GM21515 (cell line): ENCODE results near the gene CDH26.
"Not testable (repeated sequence)": the region's sequence is repeated elsewhere in the genome, so short reads cannot be mapped to it uniquely, and the experiment has no call there.

Experiments used
- ATAC-seq: cut with Tn5 transposase; IDR thresholded peaks from one replicate; pipeline ENCODE4 v1.9.1; 2021; ENCODE audit not compliant: unreplicated experiment

CDH26 gene

DNA sequence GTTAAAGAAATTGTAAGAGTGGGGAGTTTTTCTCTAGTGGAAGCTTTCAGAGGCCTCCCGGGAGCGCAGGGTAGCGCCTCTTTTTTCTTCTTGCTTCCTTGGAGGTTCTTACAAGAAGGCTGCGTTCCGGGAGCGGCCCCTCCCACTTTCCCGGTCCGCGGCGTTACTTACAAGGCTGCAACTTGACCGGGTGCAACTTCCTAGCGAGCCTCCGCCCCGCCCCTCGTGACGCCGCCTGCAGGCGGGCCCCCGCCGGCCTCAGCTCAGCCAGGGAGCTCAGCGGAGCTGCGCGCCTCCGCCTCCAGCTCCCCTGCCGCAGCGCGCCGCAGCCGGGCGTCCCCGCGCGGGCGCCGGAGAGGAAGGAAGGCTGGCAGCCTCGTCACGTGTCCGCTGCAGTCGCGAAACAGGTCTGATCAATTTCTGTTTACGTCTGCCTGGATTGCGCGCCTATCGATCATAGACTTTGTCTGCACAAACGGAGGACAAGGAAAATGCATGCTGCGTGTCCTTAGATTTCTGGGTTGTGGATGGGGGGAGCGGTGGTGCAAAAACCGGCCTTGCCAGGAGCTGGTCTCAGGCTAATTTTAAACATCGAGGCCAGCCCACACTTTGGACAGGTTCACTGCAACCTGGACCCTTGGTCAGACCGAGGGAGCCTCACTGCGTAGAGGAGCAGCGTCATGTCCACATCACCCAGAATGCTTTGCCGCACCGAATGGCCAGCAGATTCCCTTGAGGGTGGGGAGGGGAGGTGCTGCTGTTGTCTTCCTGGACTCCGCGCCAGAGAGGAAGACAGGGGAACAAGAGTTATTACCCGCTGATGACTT lies 17.9 kb upstream of the CDH26 start, which contains the start of the genes FAM217B and PPP1R3D:
Gene FAM217B (plus strand): TSS at position 261 of the 827 bp plus-strand sequence. CDS start 3,555 bp downstream, outside the sequence.
Gene PPP1R3D (minus strand): TSS at position 177 of the 827 bp plus-strand sequence. CDS start 374 bp downstream, outside the sequence.
- peak; percentile 89 for ATAC-seq

GRCh38 chr20:59940956-59941294 lies 17.3 kb upstream of the CDH26 start:
- ATAC-seq: peak; percentile 14

GRCh38 chr20:59942245-59942644 lies 16.0 kb upstream of the CDH26 start:
- ATAC-seq: no peak

DNA sequence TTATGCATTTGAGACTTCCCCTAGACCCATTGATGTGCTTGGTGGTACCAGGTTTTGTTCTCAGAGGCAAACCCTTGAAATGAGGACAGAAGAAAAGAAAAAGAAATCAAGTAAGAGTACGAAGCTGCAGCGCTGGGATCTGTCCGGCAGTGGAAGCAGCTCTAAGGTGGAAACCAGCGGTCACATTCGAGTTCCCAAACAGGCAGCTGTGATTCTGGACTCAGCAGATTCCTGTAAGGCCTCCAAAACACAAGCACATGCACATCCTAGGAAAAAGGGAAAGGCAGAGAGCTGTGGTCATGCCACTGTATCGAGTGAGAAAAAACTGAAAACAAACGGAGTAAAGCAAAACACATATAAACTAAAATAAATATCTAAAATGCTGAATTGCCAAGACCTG lies 13.5 kb upstream of the CDH26 start:
- ATAC-seq: no peak

GRCh38 chr20:59945175-59945574 lies 13.0 kb upstream of the CDH26 start:
- ATAC-seq: no peak

- no peak for ATAC-seq
Measured at GRCh38 chr20:59945731-59946130, 12.5 kb upstream of the CDH26 start.

- ATAC-seq: no peak
Measured at GRCh38 chr20:59947376-59947775, 10.8 kb upstream of the CDH26 start.

GRCh38 chr20:59948212-59948611 lies 10.0 kb upstream of the CDH26 start:
- ATAC-seq: no peak

DNA sequence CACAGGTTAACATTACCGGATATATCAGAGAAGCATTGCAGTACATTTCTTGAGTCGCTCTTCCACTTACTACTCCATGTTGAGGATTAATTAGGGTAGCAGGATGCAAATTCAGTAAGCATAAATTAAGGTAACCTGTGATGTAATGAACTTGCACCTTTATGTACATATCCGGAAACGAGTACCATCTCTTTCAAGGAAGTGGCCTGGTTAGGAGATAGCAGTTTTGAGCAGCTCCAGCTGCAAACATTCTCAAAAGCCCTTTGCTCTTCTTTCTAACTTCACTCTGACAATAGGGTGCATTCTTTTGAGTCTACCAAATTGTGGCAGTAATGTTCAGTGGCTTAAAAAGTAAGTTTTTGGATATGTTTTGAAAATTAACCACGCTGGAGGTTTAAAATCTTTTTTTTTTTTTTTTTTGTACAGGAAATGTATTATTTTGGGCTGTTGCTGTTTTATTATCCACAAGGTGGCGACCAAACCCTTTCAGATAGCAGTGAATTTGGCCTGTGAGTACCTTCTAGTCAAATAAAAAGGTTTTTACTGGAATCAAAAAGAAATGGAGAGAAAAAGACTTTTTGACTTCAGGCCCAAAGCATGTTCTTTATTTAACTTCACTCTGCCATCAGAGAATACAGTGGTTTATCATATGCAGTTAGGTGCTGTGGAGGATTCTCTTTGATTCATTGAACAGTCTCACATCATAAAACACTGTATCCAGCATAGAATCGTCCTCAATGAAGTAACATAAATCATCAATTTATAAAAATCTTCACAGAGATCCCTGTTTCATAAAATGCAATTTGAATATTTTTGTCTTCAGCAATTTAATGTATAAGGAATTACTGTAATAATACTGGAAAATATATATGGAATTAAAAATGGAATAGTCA lies 9.1 kb upstream of the CDH26 start:
- no peak for ATAC-seq

DNA sequence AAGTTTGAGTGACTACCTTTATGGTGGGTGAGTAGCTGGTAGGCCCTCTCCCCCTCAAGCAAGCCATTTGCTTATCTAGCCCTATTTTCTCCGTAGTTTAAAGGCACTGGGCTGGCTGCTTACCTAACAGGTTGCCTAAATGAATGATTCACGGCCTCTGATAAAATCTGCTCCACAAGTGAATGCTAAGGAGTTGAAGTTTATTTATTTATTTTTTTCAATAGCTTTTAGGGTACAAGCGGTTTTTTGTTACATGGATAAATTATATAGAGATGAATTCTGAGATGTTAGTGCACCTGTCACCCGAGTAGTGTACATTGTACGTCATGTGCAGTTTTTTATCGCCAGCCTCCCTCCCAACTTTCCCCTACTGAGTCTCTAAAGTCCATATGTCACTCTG lies 8.3 kb upstream of the CDH26 start:
- no peak for ATAC-seq

- no peak for ATAC-seq
Measured at GRCh38 chr20:59954718-59955117, 3.5 kb upstream of the CDH26 start.

DNA sequence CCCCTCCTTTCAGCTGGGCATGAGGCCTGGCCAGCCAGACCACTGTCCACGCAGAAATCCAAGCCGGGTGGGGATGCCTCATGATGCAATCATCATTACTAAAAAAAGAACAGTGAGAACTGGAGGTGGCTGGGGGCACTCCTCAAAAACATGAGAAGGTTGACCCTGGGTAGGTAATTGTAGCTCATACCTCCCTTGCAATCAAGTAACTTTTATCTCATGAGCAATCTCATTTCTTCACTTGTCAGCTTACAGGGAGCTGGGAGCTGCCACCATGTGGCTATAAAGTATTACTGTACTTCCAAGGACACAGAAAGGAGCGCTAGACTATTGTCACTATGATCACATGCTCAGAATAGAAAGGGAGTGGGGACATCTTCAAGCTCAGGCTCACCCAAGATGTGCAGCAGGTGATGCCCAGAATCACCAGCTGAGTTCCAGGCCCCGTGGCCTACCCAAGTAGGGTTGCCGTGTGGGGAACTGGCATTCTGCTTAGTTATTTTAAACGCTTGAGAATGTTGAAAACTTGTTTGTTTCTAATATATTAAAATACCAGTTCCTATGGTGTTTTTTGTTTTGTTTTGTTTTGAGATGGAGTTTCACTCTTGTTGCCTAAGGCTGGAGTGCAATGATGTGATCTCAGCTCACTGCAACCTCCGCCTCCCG lies 3.0 kb upstream of the CDH26 start:
- no peak for ATAC-seq

GRCh38 chr20:59957568-59957967 lies 655 bp upstream of the CDH26 start:
- not testable (repeated sequence) for ATAC-seq

- no peak for ATAC-seq
Measured at GRCh38 chr20:59958626-59959025, 403 bp downstream of the CDH26 start.

DNA sequence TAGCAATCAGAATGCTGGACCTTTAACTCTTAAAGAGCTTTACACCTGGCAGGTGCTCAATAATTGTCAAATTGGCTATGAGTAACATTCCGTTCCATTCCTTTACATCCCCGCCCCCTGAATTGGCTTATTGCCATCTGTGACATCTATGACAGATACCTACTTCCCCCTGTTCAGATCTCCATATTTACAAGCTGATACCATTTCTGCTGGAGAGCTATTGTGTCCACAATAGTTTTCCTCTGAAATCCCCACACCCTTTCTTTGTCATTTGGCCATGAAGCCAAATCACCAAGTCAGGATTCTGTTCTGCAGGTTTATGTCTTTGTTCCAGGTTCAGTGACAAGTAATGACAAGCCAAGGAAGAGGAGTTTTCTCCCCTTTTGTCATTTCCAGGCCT lies 3.2 kb downstream of the CDH26 start:
- no peak for ATAC-seq

GRCh38 chr20:59962155-59962554 lies 3.9 kb downstream of the CDH26 start:
- no peak for ATAC-seq

GRCh38 chr20:59966428-59966827 lies 8.2 kb downstream of the CDH26 start:
- ATAC-seq: no peak

GRCh38 chr20:59971428-59971827 lies 13.2 kb downstream of the CDH26 start:
- no peak for ATAC-seq

GRCh38 chr20:59972037-59972801 lies 14.0 kb downstream of the CDH26 start:
- ATAC-seq: no peak

GRCh38 chr20:59976156-59976782 lies 18.0 kb downstream of the CDH26 start:
- no peak for ATAC-seq
